Neural cell (in vitro differentiated cells): Measurements from ENCODE around the gene TRIM29. TPM values are rescaled to one million over a fixed set of nuclear protein-coding genes. Genes with fewer than 3 reads are reported as not detected.

Experiments used
- H2AFZ ChIP-seq: fragments of 200-600, 300-800 bp; sonication (generic), shearing (Covaris generic); 2 replicates; pipeline ENCODE4 v1.6.0; 2014; ENCODE audit warnings: low read depth, mild to moderate bottlenecking, antibody characterized with exemption, low read length, moderate library complexity
- H3F3A ChIP-seq: fragments of 200-600 bp; shearing (Covaris generic); 2 replicates; pipeline ENCODE4 v1.6.1; 2016; ENCODE audit warnings: mild to moderate bottlenecking, moderate library complexity, mixed read lengths, antibody characterized with exemption, low read length; ENCODE audit not compliant: insufficient read depth, poor library complexity, severe bottlenecking
- H3K27ac ChIP-seq: fragments of 200-600, 300-800 bp; sonication (generic), shearing (Covaris generic); 2 replicates; pipeline ENCODE4 v1.5.1; 2014; ENCODE audit warnings: mild to moderate bottlenecking, low read length, moderate library complexity
- H3K27me3 ChIP-seq: fragments of 300-800, 200-600 bp; sonication (generic), shearing (Covaris generic); 2 replicates; pipeline ENCODE4 v1.6.0; 2014; ENCODE audit warnings: mild to moderate bottlenecking, low read depth, low read length, moderate library complexity; ENCODE audit not compliant: insufficient read depth
- H3K36me3 ChIP-seq: fragments of 300-800, 200-600 bp; sonication (generic), shearing (Covaris generic); 2 replicates; pipeline ENCODE4 v1.5.1; 2014; ENCODE audit warnings: mild to moderate bottlenecking, antibody characterized with exemption, low read length, moderate library complexity; ENCODE audit not compliant: insufficient read depth
- H3K4me2 ChIP-seq: fragments of 300-800, 200-600 bp; sonication (generic), shearing (Covaris generic); 2 replicates; pipeline ENCODE4 v1.6.0; 2014; ENCODE audit warnings: mild to moderate bottlenecking, low read length
- H3K4me3 ChIP-seq: fragments of 300-800, 200-600 bp; sonication (generic), shearing (Covaris generic); 2 replicates; pipeline ENCODE4 v1.5.1; 2014; ENCODE audit warnings: mild to moderate bottlenecking, low read length, moderate library complexity
- H3K79me2 ChIP-seq: fragments of 200-600 bp; shearing (Covaris generic); replicated peaks from 2 replicates; pipeline ENCODE4 v1.6.0; 2014; ENCODE audit warnings: mild to moderate bottlenecking, low read length, moderate library complexity; ENCODE audit not compliant: insufficient read depth
- H3K9ac ChIP-seq: fragments of 300-800, 200-600 bp; sonication (generic), shearing (Covaris generic); 2 replicates; pipeline ENCODE4 v1.6.1; 2016; ENCODE audit warnings: mild to moderate bottlenecking, low read length, mixed read lengths
- H3K9me2 ChIP-seq: fragments of 200-600 bp; shearing (Covaris generic); 2 replicates; pipeline ENCODE4 v1.6.1; 2016; ENCODE audit warnings: mild to moderate bottlenecking, low read length, mixed read lengths; ENCODE audit not compliant: insufficient read depth
- H3K9me3 ChIP-seq: fragments of 200-600, 300-800 bp; sonication (generic), shearing (Covaris generic); 2 replicates; pipeline ENCODE4 v1.6.1; 2016; ENCODE audit warnings: mild to moderate bottlenecking, mixed run types, low read length, moderate library complexity, mixed read lengths
- H4K20me1 ChIP-seq: fragments of 200-600 bp; shearing (Covaris generic); 2 replicates; pipeline ENCODE4 v1.6.1; 2016; ENCODE audit warnings: mild to moderate bottlenecking, mixed run types; ENCODE audit not compliant: insufficient read depth
- CTCF ChIP-seq: fragments of 450-650 bp; IDR thresholded peaks from 2 replicates; pipeline ENCODE4 v1.5.1; 2014; ENCODE audit warnings: antibody characterized with exemption, mild to moderate bottlenecking, moderate library complexity; ENCODE audit not compliant: poor library complexity, severe bottlenecking
- EP300 ChIP-seq: fragments of 450-650 bp; conservative IDR thresholded peaks from 2 replicates; pipeline ENCODE4 v1.6.1; 2014; ENCODE audit warnings: antibody characterized with exemption, mild to moderate bottlenecking, moderate library complexity; ENCODE audit not compliant: poor library complexity, severe bottlenecking
- EZH2 ChIP-seq: fragments of 200-600, 300-800 bp; shearing (Covaris generic), sonication (generic); IDR thresholded peaks from 2 replicates; pipeline ENCODE4 v1.6.1; 2014; ENCODE audit warnings: antibody characterized with exemption, low read length, borderline replicate concordance, mild to moderate bottlenecking; ENCODE audit not compliant: insufficient read depth, poor library complexity, severe bottlenecking
- MXI1 ChIP-seq: fragments of 450-650 bp; conservative IDR thresholded peaks from 2 replicates; pipeline ENCODE4 v1.6.1; 2014; ENCODE audit warnings: antibody characterized with exemption, mild to moderate bottlenecking; ENCODE audit not compliant: poor library complexity, severe bottlenecking
- POLR2AphosphoS5 ChIP-seq: IDR thresholded peaks from 2 replicates; pipeline ENCODE4 v1.6.1; 2012
- RAD21 ChIP-seq: fragments of 450-650 bp; conservative IDR thresholded peaks from 2 replicates; pipeline ENCODE4 v1.6.1; 2014; ENCODE audit warnings: antibody characterized with exemption, mild to moderate bottlenecking, moderate library complexity
- REST ChIP-seq: IDR thresholded peaks from 2 replicates; pipeline ENCODE4 v1.6.1; 2012; ENCODE audit warnings: borderline replicate concordance
- SMC3 ChIP-seq: fragments of 450-650 bp; conservative IDR thresholded peaks from 2 replicates; pipeline ENCODE4 v1.6.1; 2014; ENCODE audit warnings: antibody characterized with exemption, mild to moderate bottlenecking, moderate library complexity; ENCODE audit not compliant: poor library complexity
- TAF1 ChIP-seq: IDR thresholded peaks from 2 replicates; pipeline ENCODE4 v1.6.1; 2012; ENCODE audit warnings: low read depth
- polyA plus RNA-seq: library from polyadenylated mRNA; depleted of rRNA; stranded (reverse); fragments of >200 nt; gene quantifications from 2 replicates; pipeline ENCODE4 v1.2.3, GENCODE V29; 2014

Gene TRIM29
- polyA plus RNA-seq, 1 donor from 2014 or later, result 0.82 TPM

GRCh38 chr11:120173019-120173705, 35.2 kb upstream of the TRIM29 start:
- Histone ChIP-seq H4K20me1 (no peaks in the 10 kb centered on the region), H3K9me3 (no peaks in the 10 kb centered on the region), H3K9ac (no peak overlapping the region), H3K79me2 (no peaks in the 10 kb centered on the region), H3K4me2 (no peak overlapping the region), H3K27me3 (peaks cover 15% of the 10 kb centered on the region), H3K27ac (no peak overlapping the region), H3K36me3 (no peaks in the 10 kb centered on the region), H3K9me2 (no peaks in the 10 kb centered on the region), H2AFZ (no peak overlapping the region), H3F3A (no peaks in the 10 kb centered on the region), H3K4me3 (no peak overlapping the region)
- TF ChIP-seq RAD21 (no peak), CTCF (no peak), EZH2 (no peak), EP300 (no peak), POLR2AphosphoS5 (no peak), TAF1 (no peak), SMC3 (no peak), MXI1 (no peak), REST (no peak)

GRCh38 chr11:120172054-120172911, 34.4 kb upstream of the TRIM29 start:
- no peak for TF ChIP-seq MXI1
- peak; percentile 91 for TF ChIP-seq CTCF
- TF ChIP-seq REST, result no peak
- TF ChIP-seq TAF1, result no peak
- TF ChIP-seq RAD21, result peak; percentile 95
- TF ChIP-seq EP300, result no peak
- TF ChIP-seq SMC3, result peak; percentile 98
- no peaks in the 10 kb centered on the region for H3F3A ChIP-seq
- no peaks in the 10 kb centered on the region for H3K79me2 ChIP-seq
- H2AFZ ChIP-seq, result no peak overlapping the region
- no peaks in the 10 kb centered on the region for H3K9me2 ChIP-seq
- H3K9me3 ChIP-seq, result no peaks in the 10 kb centered on the region
- H4K20me1 ChIP-seq, result no peaks in the 10 kb centered on the region
- H3K27ac ChIP-seq, result no peak overlapping the region
- no peak overlapping the region for H3K4me3 ChIP-seq
- H3K4me2 ChIP-seq, result no peak overlapping the region
- no peaks in the 10 kb centered on the region for H3K36me3 ChIP-seq
- peaks cover 23% of the 10 kb centered on the region for H3K27me3 ChIP-seq
- no peak overlapping the region for H3K9ac ChIP-seq
